H1 (cell line): ENCODE data around the gene TP73. TPM values are rescaled to one million over a fixed set of nuclear protein-coding genes. Genes with fewer than 3 reads are reported as not detected.

Experiments used
- CTCF ChIA-PET: fragments of 300-600 bp; sonication (Branson Sonifier 250); formaldehyde crosslinking; loops from one replicate; lab custom pipeline; 2021; ENCODE audit not compliant: partially characterized antibody; lab: Charles Lee
- POLR2A ChIA-PET: fragments of 300-600 bp; sonication (Branson Sonifier 250); formaldehyde crosslinking; loops from one replicate; lab custom pipeline; 2021; ENCODE audit warnings: inconsistent platforms; ENCODE audit not compliant: partially characterized antibody; lab: Charles Lee
- DNase-seq, 2 experiments: peaks; one replicate each; pipeline versions ENCODE4 v3.0.0 to v3.0.0-alpha.2; 2010 to 2022; ENCODE audit warnings: low spot score in 2 of 2, low read depth in 1 of 2, mixed read lengths in 1 of 2
- FAIRE-seq: peaks from 2 replicates; lab custom pipeline; 2011; peaks lifted over from hg19 to GRCh38; lab: Jason Lieb, UNC
- H2AFZ ChIP-seq: 2 replicates; pipeline ENCODE4 v1.8.1; 2012; ENCODE audit warnings: low read length, inconsistent platforms
- H2AK5ac ChIP-seq: 2 replicates; pipeline ENCODE4 v1.6.1; 2013; ENCODE audit warnings: low read depth, low read length
- H2BK120ac ChIP-seq: replicated peaks from 2 replicates; pipeline ENCODE3; 2013; ENCODE audit warnings: low read depth, low read length, inconsistent platforms
- H2BK12ac ChIP-seq: 2 replicates; pipeline ENCODE4 v1.6.1; 2013; ENCODE audit warnings: low read depth, low read length
- H2BK15ac ChIP-seq: 2 replicates; pipeline ENCODE4 v1.6.1; 2013; ENCODE audit warnings: low read length
- H2BK20ac ChIP-seq: 2 replicates; pipeline ENCODE4 v1.6.1; 2013; ENCODE audit warnings: low read length
- H2BK5ac ChIP-seq: 2 replicates; pipeline ENCODE4 v1.6.1; 2013; ENCODE audit warnings: low read depth, low read length
- H3K14ac ChIP-seq: 2 replicates; pipeline ENCODE4 v1.6.1; 2013; ENCODE audit warnings: inconsistent platforms; ENCODE audit not compliant: insufficient read length
- H3K18ac ChIP-seq: 2 replicates; pipeline ENCODE4 v1.6.1; 2013; ENCODE audit warnings: low read length; ENCODE audit errors: extremely low read depth
- H3K23ac ChIP-seq: 2 replicates; pipeline ENCODE4 v1.6.1; 2013; ENCODE audit warnings: inconsistent platforms; ENCODE audit not compliant: insufficient read length
- H3K23me2 ChIP-seq: 2 replicates; pipeline ENCODE4 v1.6.1; 2013; ENCODE audit warnings: low read depth, low read length
- H3K27ac ChIP-seq: 2 replicates; pipeline ENCODE4 v1.6.1; 2011; ENCODE audit warnings: low read depth, low read length, inconsistent platforms
- H3K27me3 ChIP-seq, 4 experiments: replicated peaks in 1 of 4; 1 replicate in 1 of 4; 2 replicates in 3 of 4; pipeline versions ENCODE4 v1.6.1 to v1.8.1; 2011 to 2013; ENCODE audit warnings: low read length in 3 of 4, mild to moderate bottlenecking in 3 of 4, inconsistent platforms in 2 of 4, mixed read lengths in 2 of 4, moderate library complexity in 1 of 4; ENCODE audit not compliant: control insufficient read depth in 3 of 4, insufficient read depth in 3 of 4; ENCODE audit errors: extremely low read depth in 1 of 4
- H3K36me3 ChIP-seq, 4 experiments: 2 replicates each; pipeline versions ENCODE4 v1.6.1 to v1.8.1; 2011 to 2013; ENCODE audit warnings: mild to moderate bottlenecking in 4 of 4, low read length in 3 of 4, moderate library complexity in 2 of 4, control low read depth in 1 of 4, inconsistent platforms in 1 of 4; ENCODE audit not compliant: insufficient read depth in 4 of 4, control insufficient read depth in 2 of 4
- H3K4ac ChIP-seq: replicated peaks from 2 replicates; pipeline ENCODE3; 2013; ENCODE audit warnings: low read length, low read depth, mixed read lengths, inconsistent platforms; ENCODE audit not compliant: insufficient read length
- H3K4me1 ChIP-seq, 4 experiments: replicated peaks in 1 of 4; 1 replicate in 1 of 4; 2 replicates in 3 of 4; pipeline versions ENCODE4 v1.6.1 to v1.8.1; 2011 to 2013; ENCODE audit warnings: low read length in 3 of 4, inconsistent platforms in 2 of 4, mixed read lengths in 1 of 4; ENCODE audit not compliant: insufficient read depth in 4 of 4, control insufficient read depth in 3 of 4
- H3K4me2 ChIP-seq, 2 experiments: 2 replicates each; pipeline versions ENCODE4 v1.6.1 to v1.8.1; 2011 to 2013; ENCODE audit warnings: low read depth in 2 of 2, low read length in 2 of 2, control low read depth in 1 of 2, inconsistent platforms in 1 of 2, mild to moderate bottlenecking in 1 of 2; ENCODE audit not compliant: insufficient read depth in 1 of 2
- H3K4me3 ChIP-seq, 4 experiments: fragments of 200-600, 300-600 bp in 1 of 4; sonication (generic), shearing (Covaris generic), sonication (Bioruptor Twin) in 1 of 4; 2 replicates each; pipeline versions ENCODE4 v1.5.1 to v1.8.1; 2011 to 2016; ENCODE audit warnings: low read length in 4 of 4, low read depth in 3 of 4, control low read depth in 2 of 4, inconsistent platforms in 2 of 4, mild to moderate bottlenecking in 2 of 4, mixed read lengths in 1 of 4, moderate library complexity in 1 of 4; ENCODE audit not compliant: insufficient read depth in 2 of 4; ENCODE audit errors: extremely low read depth in 1 of 4
- H3K56ac ChIP-seq: replicated peaks from 2 replicates; pipeline ENCODE3; 2013; ENCODE audit warnings: low read depth, mild to moderate bottlenecking, mixed read lengths, low read length, inconsistent platforms; ENCODE audit not compliant: insufficient read length
- H3K79me1 ChIP-seq: 2 replicates; pipeline ENCODE4 v1.6.1; 2013; ENCODE audit warnings: low read depth, low read length, control low read depth
- H3K79me2 ChIP-seq, 2 experiments: 2 replicates each; pipeline versions ENCODE4 v1.6.1 to v1.8.1; 2012 to 2013; ENCODE audit warnings: low read length in 2 of 2, mild to moderate bottlenecking in 2 of 2, inconsistent platforms in 1 of 2; ENCODE audit not compliant: insufficient read depth in 2 of 2, control insufficient read depth in 1 of 2
- H3K9ac ChIP-seq, 4 experiments: replicated peaks in 1 of 4; 1 replicate in 1 of 4; 2 replicates in 3 of 4; pipeline versions ENCODE4 v1.6.1 to v1.8.1; 2011 to 2013; ENCODE audit warnings: low read depth in 3 of 4, low read length in 3 of 4, control low read depth in 2 of 4, mild to moderate bottlenecking in 2 of 4, moderate library complexity in 2 of 4, inconsistent platforms in 1 of 4; ENCODE audit errors: extremely low read depth in 1 of 4
- H3K9me3 ChIP-seq, 2 experiments: 2 replicates each; pipeline versions ENCODE4 v1.6.1 to v1.8.1; 2012 to 2013; ENCODE audit warnings: mild to moderate bottlenecking in 2 of 2, moderate library complexity in 2 of 2, control low read depth in 1 of 2, inconsistent platforms in 1 of 2, low read depth in 1 of 2, low read length in 1 of 2, mixed read lengths in 1 of 2; ENCODE audit not compliant: insufficient read depth in 2 of 2
- H4K20me1 ChIP-seq, 2 experiments: replicated peaks in 1 of 2; 2 replicates each; pipeline versions ENCODE3 to v1.8.1; 2011 to 2013; ENCODE audit warnings: inconsistent platforms in 2 of 2, low read length in 2 of 2, mild to moderate bottlenecking in 1 of 2; ENCODE audit not compliant: insufficient read depth in 2 of 2, control insufficient read depth in 1 of 2
- H4K5ac ChIP-seq: 2 replicates; pipeline ENCODE4 v1.6.1; 2013; ENCODE audit warnings: low read length, low read depth, mixed read lengths, inconsistent platforms; ENCODE audit not compliant: insufficient read length
- H4K8ac ChIP-seq: 2 replicates; pipeline ENCODE4 v1.8.0; 2013; ENCODE audit warnings: mild to moderate bottlenecking, moderate library complexity, low read length, inconsistent platforms; ENCODE audit not compliant: insufficient read depth; ENCODE audit errors: extremely low read depth
- H4K91ac ChIP-seq: replicated peaks from 2 replicates; pipeline ENCODE3; 2013; ENCODE audit warnings: low read length, mixed read lengths, inconsistent platforms; ENCODE audit not compliant: insufficient read length
- BCL11A ChIP-seq, 2 experiments: IDR thresholded peaks; one replicate each; pipeline ENCODE4 v1.6.1; 2011; ENCODE audit warnings: low read depth in 2 of 2, low read length in 2 of 2, mild to moderate bottlenecking in 2 of 2
- CBX5 ChIP-seq: fragments of 300-800, 300-1000 bp; sonication (generic); IDR thresholded peaks from 2 replicates; pipeline ENCODE4 v1.7.1; 2016; ENCODE audit warnings: antibody characterized with exemption, low read length, low read depth
- CREB1 ChIP-seq: IDR thresholded peaks from 2 replicates; pipeline ENCODE4 v1.6.1; 2012; ENCODE audit warnings: inconsistent platforms
- E2F6 ChIP-seq: IDR thresholded peaks from 2 replicates; pipeline ENCODE4 v1.6.1; 2012; ENCODE audit warnings: inconsistent platforms
- HDAC2 ChIP-seq, 2 experiments: fragments of 300-600 bp in 1 of 2; sonication (generic) in 1 of 2; IDR thresholded peaks; 2 replicates each; pipeline ENCODE4 v1.6.1; 2011 to 2012; ENCODE audit warnings: low read depth in 2 of 2, low read length in 2 of 2, mild to moderate bottlenecking in 2 of 2, moderate library complexity in 2 of 2, borderline replicate concordance in 1 of 2, inconsistent platforms in 1 of 2
- KDM4A ChIP-seq: IDR thresholded peaks from one replicate; pipeline ENCODE4 v1.7.1; 2012; ENCODE audit warnings: low read depth, mild to moderate bottlenecking, moderate library complexity, low read length, inconsistent platforms; ENCODE audit not compliant: severe bottlenecking
- NRF1 ChIP-seq: IDR thresholded peaks from 2 replicates; pipeline ENCODE4 v1.6.1; 2011; ENCODE audit warnings: mild to moderate bottlenecking, low read depth, low read length, improper control_type of control experiment
- PHF8 ChIP-seq: fragments of 200-600 bp; sonication (generic); conservative IDR thresholded peaks from 2 replicates; pipeline ENCODE4 v1.7.1; 2012; ENCODE audit warnings: low read depth, mild to moderate bottlenecking, inconsistent platforms, low read length, moderate library complexity
- POU5F1 ChIP-seq: IDR thresholded peaks from 2 replicates; pipeline ENCODE4 v1.6.1; 2011; ENCODE audit warnings: low read depth, mild to moderate bottlenecking, low read length, moderate library complexity
- SIX5 ChIP-seq: IDR thresholded peaks from 2 replicates; pipeline ENCODE4 v1.6.1; 2011; ENCODE audit warnings: mild to moderate bottlenecking, low read depth, low read length
- SP4 ChIP-seq: IDR thresholded peaks from 2 replicates; pipeline ENCODE4 v1.6.1; 2012; ENCODE audit warnings: low read length, inconsistent platforms
- TAF1 ChIP-seq: IDR thresholded peaks from 2 replicates; pipeline ENCODE4 v1.6.1; 2011; ENCODE audit warnings: mild to moderate bottlenecking, low read depth, low read length
- WGBS, 2 experiments: shearing (Covaris generic) in 1 of 2; methylation state at CpG; one replicate each; pipeline versions ENCODE4 v1.1.6 to v1.1.7; 2013 to 2015; ENCODE audit warnings: low lambda C conversion rate in 2 of 2, mixed read lengths in 2 of 2, inconsistent platforms in 1 of 2, low coverage in 1 of 2, missing lambda C conversion rate in 1 of 2; ENCODE audit not compliant: insufficient replicate concordance in 2 of 2, insufficient coverage in 1 of 2, insufficient read length in 1 of 2; ENCODE audit errors: extremely low coverage in 1 of 2, missing lambda C conversion rate in 1 of 2; 5-methylcytosine and 5-hydroxymethylcytosine counted together
- polyA plus RNA-seq, 7 experiments: library from polyadenylated mRNA; depleted of rRNA in 3 of 7; stranded (reverse) in 5 of 7; unstranded in 2 of 7; fragments of >200 nt in 5 of 7; fragments of 200-250 nt in 2 of 7; gene quantifications; 1 replicate in 5 of 7; 2 replicates in 1 of 7; 4 replicates in 1 of 7; pipeline versions ENCODE4 v1.2.1 to v1.2.3, GENCODE V29; 2011 to 2013; ENCODE audit warnings: missing spikeins in 2 of 7, mixed read lengths in 2 of 7
- total RNA-seq: library from RNA; stranded (reverse); fragmentation: NEBNext Ultra II Directional; extraction: Animal tissue kit (Norgen Biotek cat#: 25700); gene quantifications from 2 replicates; pipeline ENCODE4 v1.2.1, GENCODE V29; 2021

The TP73 gene
- total and polyA plus RNA-seq, 2 of the 8 experiments (the other 6 are each of a cell fraction or from before 2014, with no cell fraction given): 2.6 to 3.1 TPM

- no peaks in the 10 kb centered on the region for H3K79me2 ChIP-seq
- peak overlapping the region in 1 of 4 experiments; percentile 49; a peak in 1 of 8 replicates for H3K4me3 ChIP-seq
- H3K27me3 ChIP-seq: peaks cover 0 to 17% (median 5%) of the 10 kb centered on the region in 4 experiments; a peak in 4 of 7 replicates
- H3K4me2 ChIP-seq: peak overlapping the region; percentile 68 to 72; a peak in 3 of 4 replicates
- 0 out of 2 replicates have a peak overlapping the region, but pooled peaks have one; percentile 80 for H2BK12ac ChIP-seq
- no peak overlapping the region for H3K14ac ChIP-seq
- no peak overlapping the region for H2BK20ac ChIP-seq
- H3K36me3 ChIP-seq: no peaks in the 10 kb centered on the region
- no peak overlapping the region for H4K5ac ChIP-seq
- CTCF ChIA-PET: interaction anchor here (1.0 to 4.7 kb wide), 5 partner anchors 7 to 92 kb away, joined by 3 to 24 read pairs (median 4); no protein-coding TSS in a partner anchor
- no peak overlapping the region for H3K9ac ChIP-seq
- POLR2A ChIA-PET: interaction anchor here (1.3 to 1.6 kb wide), 2 partner anchors 11 to 14 kb away, joined by 5 read pairs; no protein-coding TSS in a partner anchor
- no peak overlapping the region for H2AFZ ChIP-seq
- WGBS, 2 experiments: 86% methylated on average over 21 of the region's 26 CpGs; no CpG with 5 or more reads in 1 of the 2 experiments
- H3K79me1 ChIP-seq: no peaks in the 10 kb centered on the region; the same call in 1 of the 2 replicates
- FAIRE-seq (no peak), DNase-seq (no peak)
- H3K56ac ChIP-seq: no peak overlapping the region
- no peak overlapping the region for H3K18ac ChIP-seq
- H3K4me1 ChIP-seq: peaks cover 4 to 32% (median 27%) of the 10 kb centered on the region in 4 experiments
- H3K9me3 ChIP-seq: no peaks in the 10 kb centered on the region
- no peak overlapping the region for H2BK120ac ChIP-seq
- H2AK5ac ChIP-seq: no peak overlapping the region
- H2BK5ac ChIP-seq: 0 out of 2 replicates have a peak overlapping the region, but pooled peaks have one; percentile 35
- H4K91ac ChIP-seq: peak overlapping the region; percentile 27
- no peak overlapping the region for H3K23ac ChIP-seq
- no peak overlapping the region for H3K27ac ChIP-seq
- no peak overlapping the region for H2BK15ac ChIP-seq
- H3K4ac ChIP-seq: no peak overlapping the region
- H4K20me1 ChIP-seq: peaks cover 7 to 19% of the 10 kb centered on the region in 2 experiments
- no peaks in the 10 kb centered on the region; the same call in 1 of the 2 replicates for H3K23me2 ChIP-seq
- 0 out of 2 replicates have a peak overlapping the region, but pooled peaks have one; percentile 5 for H4K8ac ChIP-seq
- TF ChIP-seq BCL11A (IDR thresholded peaks at IDR 0.05; ENCODE audit: low read depth in 2 of 2, low read length in 2 of 2) (no peak), NRF1 (no peak), PHF8 (no peak), POU5F1 (no peak), SP4 (no peak), SIX5 (no peak), CBX5 (no peak), KDM4A (no peak), E2F6 (no peak), TAF1 (no peak), HDAC2 (IDR thresholded peaks at IDR 0.05; ENCODE audit: borderline replicate concordance in 1 of 2, low read depth in 2 of 2, low read length in 2 of 2) (no peak), CREB1 (no peak)
Observed at GRCh38 chr1:3706651-3707297, 54.5 kb downstream of the TP73 start.
